WTC11 (cell line): ENCODE data around the gene AURKAIP1. TPM values are rescaled to one million over a fixed set of nuclear protein-coding genes. Genes with fewer than 3 reads are reported as not detected.
A peak's percentile ranks its signal among the peaks of the same experiment; 100 is the strongest.

ENCODE experiments used
- ATAC-seq: fragments of 200-7000 bp; cut with Tn5 transposase; 2 replicates; pipeline ENCODE4 v1.10.0; 2021; ENCODE audit warnings: mild to moderate bottlenecking, moderate library complexity
- CTCF ChIA-PET: fragments of 300-600 bp; sonication (Branson Sonifier 250); formaldehyde crosslinking; loops from one replicate; lab custom pipeline; 2021; ENCODE audit warnings: antibody characterized with exemption; lab: Charles Lee
- POLR2A ChIA-PET: fragments of 350-600 bp; sonication (Branson Sonifier 250); formaldehyde crosslinking; loops from one replicate; lab custom pipeline; 2021; ENCODE audit warnings: antibody characterized with exemption; lab: Charles Lee
- DNase-seq: peaks from one replicate; pipeline ENCODE4 v3.0.0; 2021; ENCODE audit warnings: low spot score
- H3K27ac Mint-ChIP-seq: 2 replicates; pipeline ENCODE4 v1.8.0; 2021; ENCODE audit warnings: mixed read lengths
- H3K27me3 Mint-ChIP-seq: 2 replicates; pipeline ENCODE4 v1.8.0; 2021; ENCODE audit warnings: low read depth, mild to moderate bottlenecking, moderate library complexity, mixed read lengths
- H3K36me3 Mint-ChIP-seq: 2 replicates; pipeline ENCODE4 v1.8.0; 2021; ENCODE audit warnings: mixed read lengths
- H3K4me1 Mint-ChIP-seq: 2 replicates; pipeline ENCODE4 v1.8.0; 2022; ENCODE audit warnings: mixed read lengths
- H3K4me3 Mint-ChIP-seq: 2 replicates; pipeline ENCODE4 v1.8.0; 2021; ENCODE audit warnings: mild to moderate bottlenecking, moderate library complexity, mixed read lengths
- H3K9me3 Mint-ChIP-seq: 2 replicates; pipeline ENCODE4 v1.8.0; 2021; ENCODE audit warnings: mixed read lengths
- ETV6 ChIP-seq: sonication (generic); formaldehyde crosslinking; IDR thresholded peaks from 2 replicates; pipeline ENCODE4 v1.8.1; 2022; ENCODE audit warnings: mild to moderate bottlenecking, missing genetic modification reagents
- FOXK1 ChIP-seq: sonication (generic); formaldehyde crosslinking; IDR thresholded peaks from 2 replicates; pipeline ENCODE4 v1.8.0; 2022; ENCODE audit warnings: mild to moderate bottlenecking, moderate library complexity, missing genetic modification reagents
- FOXP1 ChIP-seq: sonication (generic); formaldehyde crosslinking; IDR thresholded peaks from 2 replicates; pipeline ENCODE4 v1.8.0; 2022; ENCODE audit warnings: missing genetic modification reagents, mild to moderate bottlenecking, moderate library complexity, borderline replicate concordance
- MYBL2 ChIP-seq: sonication (generic); formaldehyde crosslinking; IDR thresholded peaks from 2 replicates; pipeline ENCODE4 v1.8.1; 2023; ENCODE audit warnings: mild to moderate bottlenecking, moderate library complexity, missing genetic modification reagents
- TEAD1 ChIP-seq: sonication (generic); formaldehyde crosslinking; IDR thresholded peaks from 2 replicates; pipeline ENCODE4 v1.8.0; 2022; ENCODE audit warnings: mild to moderate bottlenecking, missing genetic modification reagents
- ZNF121 ChIP-seq: sonication (generic); formaldehyde crosslinking; IDR thresholded peaks from 2 replicates; pipeline ENCODE4 v1.8.0; 2023; ENCODE audit warnings: missing genetic modification reagents
- ZNF423 ChIP-seq: fragments of 250-450 bp; sonication (Bioruptor Pico); IDR thresholded peaks from 2 replicates; pipeline ENCODE4 v2.1.2; 2022; ENCODE audit warnings: mild to moderate bottlenecking, moderate library complexity
- total RNA-seq: library from RNA; stranded (reverse); gene quantifications from 3 replicates; pipeline ENCODE4 v1.2.3, GENCODE V29; 2021
- TF ChIP-seq, protein P1 (sequence below): sonication (generic); formaldehyde crosslinking; IDR thresholded peaks from 2 replicates; pipeline ENCODE4 v1.8.0; 2023; ENCODE audit warnings: missing genetic modification reagents, mild to moderate bottlenecking, borderline replicate concordance
- TF ChIP-seq, protein P2 (sequence below): sonication (generic); formaldehyde crosslinking; IDR thresholded peaks from 2 replicates; pipeline ENCODE4 v1.8.0; 2022; ENCODE audit warnings: mild to moderate bottlenecking, missing genetic modification reagents
- TF ChIP-seq, protein P3 (sequence below): sonication (generic); formaldehyde crosslinking; IDR thresholded peaks from 2 replicates; pipeline ENCODE4 v1.8.1; 2022; ENCODE audit warnings: mild to moderate bottlenecking, missing genetic modification reagents, moderate library complexity, borderline replicate concordance
- TF ChIP-seq, protein P4 (sequence below): sonication (generic); formaldehyde crosslinking; IDR thresholded peaks from 2 replicates; pipeline ENCODE4 v1.8.0; 2023; ENCODE audit warnings: mild to moderate bottlenecking, missing genetic modification reagents
- TF ChIP-seq, protein P5 (sequence below): sonication (generic); formaldehyde crosslinking; IDR thresholded peaks from 2 replicates; pipeline ENCODE4 v1.8.1; 2022; ENCODE audit warnings: low read depth, mild to moderate bottlenecking, moderate library complexity, missing genetic modification reagents, borderline replicate concordance
- TF ChIP-seq, protein P6 (sequence below): sonication (generic); formaldehyde crosslinking; IDR thresholded peaks from 2 replicates; pipeline ENCODE4 v1.8.0; 2022; ENCODE audit warnings: mild to moderate bottlenecking, missing genetic modification reagents
- TF ChIP-seq, protein P7 (sequence below): sonication (generic); formaldehyde crosslinking; conservative IDR thresholded peaks from 2 replicates; pipeline ENCODE4 v1.8.1; 2023; ENCODE audit warnings: mild to moderate bottlenecking, low read depth, missing genetic modification reagents, moderate library complexity
- TF ChIP-seq, protein P8 (sequence below): sonication (generic); formaldehyde crosslinking; IDR thresholded peaks from 2 replicates; pipeline ENCODE4 v1.8.0; 2022; ENCODE audit warnings: mild to moderate bottlenecking, missing genetic modification reagents

AURKAIP1 gene
- total RNA-seq, 1 experiment from 2014 or later: 268 TPM

DNA sequence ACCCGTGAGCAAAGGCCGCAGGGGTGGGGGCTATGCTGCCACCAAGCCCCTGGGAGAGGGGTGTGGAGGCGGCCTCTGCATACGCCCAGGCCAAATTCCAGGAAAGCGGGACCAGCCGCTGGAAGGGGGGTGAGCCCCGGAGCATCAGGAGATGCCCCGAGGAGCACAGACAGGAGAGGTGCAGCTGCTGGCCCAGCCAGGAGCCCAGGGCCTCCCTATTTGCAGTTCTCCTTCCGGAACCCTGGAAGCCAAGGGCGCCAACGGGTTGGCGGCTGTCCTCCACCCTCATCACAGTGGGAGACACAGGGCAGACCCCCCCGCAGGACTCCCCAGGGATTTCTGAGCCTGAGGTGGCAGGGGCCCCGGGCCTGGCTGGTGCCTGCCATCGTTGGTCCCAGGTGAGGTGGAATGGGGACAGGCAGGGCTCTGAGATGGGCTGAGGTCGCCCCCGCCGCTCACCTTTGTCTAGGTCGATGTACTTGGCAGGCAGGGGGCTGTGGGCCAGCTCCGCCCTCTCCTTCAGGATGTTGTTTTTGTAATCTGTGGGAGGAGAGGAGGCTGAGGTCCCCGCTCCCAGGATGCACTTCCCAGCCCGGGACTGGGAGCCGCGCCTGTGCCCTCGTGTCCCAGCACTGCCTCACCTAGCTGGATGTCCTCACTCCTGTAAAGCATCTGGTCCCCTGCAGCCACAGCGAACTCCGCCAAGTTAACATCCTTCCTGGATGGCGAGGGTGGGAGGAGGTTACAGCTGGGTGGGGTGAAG is 21.4 kb downstream of the AURKAIP1 start:
- POLR2A ChIA-PET: interaction anchor here (0.6 to 1.1 kb wide), 2 partner anchors 18 to 39 kb away, joined by 3 to 4 read pairs; no protein-coding TSS in a partner anchor
- DNase-seq (peak; percentile 68), ATAC-seq (peak; percentile 62)
- H3K27me3 Mint-ChIP-seq: peaks cover 17% of the 10 kb centered on the region
- peaks cover 25% of the 10 kb centered on the region for H3K4me1 Mint-ChIP-seq
- no peaks in the 10 kb centered on the region for H3K36me3 Mint-ChIP-seq
- H3K27ac Mint-ChIP-seq: no peak overlapping the region
- H3K4me3 Mint-ChIP-seq: peak overlapping the region; percentile 73
- no peaks in the 10 kb centered on the region for H3K9me3 Mint-ChIP-seq
- CTCF ChIA-PET: interaction anchor here (1.0 to 1.5 kb wide), 7 partner anchors 8 to 62 kb away, joined by 3 to 4 read pairs (median 3); partner anchors contain the start of gene AURKAIP1
- TF ChIP-seq, protein P1, sequence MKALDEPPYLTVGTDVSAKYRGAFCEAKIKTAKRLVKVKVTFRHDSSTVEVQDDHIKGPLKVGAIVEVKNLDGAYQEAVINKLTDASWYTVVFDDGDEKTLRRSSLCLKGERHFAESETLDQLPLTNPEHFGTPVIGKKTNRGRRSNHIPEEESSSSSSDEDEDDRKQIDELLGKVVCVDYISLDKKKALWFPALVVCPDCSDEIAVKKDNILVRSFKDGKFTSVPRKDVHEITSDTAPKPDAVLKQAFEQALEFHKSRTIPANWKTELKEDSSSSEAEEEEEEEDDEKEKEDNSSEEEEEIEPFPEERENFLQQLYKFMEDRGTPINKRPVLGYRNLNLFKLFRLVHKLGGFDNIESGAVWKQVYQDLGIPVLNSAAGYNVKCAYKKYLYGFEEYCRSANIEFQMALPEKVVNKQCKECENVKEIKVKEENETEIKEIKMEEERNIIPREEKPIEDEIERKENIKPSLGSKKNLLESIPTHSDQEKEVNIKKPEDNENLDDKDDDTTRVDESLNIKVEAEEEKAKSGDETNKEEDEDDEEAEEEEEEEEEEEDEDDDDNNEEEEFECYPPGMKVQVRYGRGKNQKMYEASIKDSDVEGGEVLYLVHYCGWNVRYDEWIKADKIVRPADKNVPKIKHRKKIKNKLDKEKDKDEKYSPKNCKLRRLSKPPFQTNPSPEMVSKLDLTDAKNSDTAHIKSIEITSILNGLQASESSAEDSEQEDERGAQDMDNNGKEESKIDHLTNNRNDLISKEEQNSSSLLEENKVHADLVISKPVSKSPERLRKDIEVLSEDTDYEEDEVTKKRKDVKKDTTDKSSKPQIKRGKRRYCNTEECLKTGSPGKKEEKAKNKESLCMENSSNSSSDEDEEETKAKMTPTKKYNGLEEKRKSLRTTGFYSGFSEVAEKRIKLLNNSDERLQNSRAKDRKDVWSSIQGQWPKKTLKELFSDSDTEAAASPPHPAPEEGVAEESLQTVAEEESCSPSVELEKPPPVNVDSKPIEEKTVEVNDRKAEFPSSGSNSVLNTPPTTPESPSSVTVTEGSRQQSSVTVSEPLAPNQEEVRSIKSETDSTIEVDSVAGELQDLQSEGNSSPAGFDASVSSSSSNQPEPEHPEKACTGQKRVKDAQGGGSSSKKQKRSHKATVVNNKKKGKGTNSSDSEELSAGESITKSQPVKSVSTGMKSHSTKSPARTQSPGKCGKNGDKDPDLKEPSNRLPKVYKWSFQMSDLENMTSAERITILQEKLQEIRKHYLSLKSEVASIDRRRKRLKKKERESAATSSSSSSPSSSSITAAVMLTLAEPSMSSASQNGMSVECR (CRISPR knock-in tag): 0 out of 2 replicates have a peak, but pooled peaks have one; percentile 47
- 0 out of 2 replicates have a peak, but pooled peaks have one; percentile 11 for TF ChIP-seq MYBL2 (CRISPR knock-in tag)
- TF ChIP-seq, protein P2, sequence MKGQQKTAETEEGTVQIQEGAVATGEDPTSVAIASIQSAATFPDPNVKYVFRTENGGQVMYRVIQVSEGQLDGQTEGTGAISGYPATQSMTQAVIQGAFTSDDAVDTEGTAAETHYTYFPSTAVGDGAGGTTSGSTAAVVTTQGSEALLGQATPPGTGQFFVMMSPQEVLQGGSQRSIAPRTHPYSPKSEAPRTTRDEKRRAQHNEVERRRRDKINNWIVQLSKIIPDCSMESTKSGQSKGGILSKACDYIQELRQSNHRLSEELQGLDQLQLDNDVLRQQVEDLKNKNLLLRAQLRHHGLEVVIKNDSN (CRISPR knock-in tag): 0 out of 2 replicates have a peak, but pooled peaks have one; percentile 28
- TF ChIP-seq ZNF423 (CRISPR knock-in tag): peak; percentile 67
- TF ChIP-seq, protein P3, sequence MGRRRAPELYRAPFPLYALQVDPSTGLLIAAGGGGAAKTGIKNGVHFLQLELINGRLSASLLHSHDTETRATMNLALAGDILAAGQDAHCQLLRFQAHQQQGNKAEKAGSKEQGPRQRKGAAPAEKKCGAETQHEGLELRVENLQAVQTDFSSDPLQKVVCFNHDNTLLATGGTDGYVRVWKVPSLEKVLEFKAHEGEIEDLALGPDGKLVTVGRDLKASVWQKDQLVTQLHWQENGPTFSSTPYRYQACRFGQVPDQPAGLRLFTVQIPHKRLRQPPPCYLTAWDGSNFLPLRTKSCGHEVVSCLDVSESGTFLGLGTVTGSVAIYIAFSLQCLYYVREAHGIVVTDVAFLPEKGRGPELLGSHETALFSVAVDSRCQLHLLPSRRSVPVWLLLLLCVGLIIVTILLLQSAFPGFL: no peak
- TF ChIP-seq, protein P4, sequence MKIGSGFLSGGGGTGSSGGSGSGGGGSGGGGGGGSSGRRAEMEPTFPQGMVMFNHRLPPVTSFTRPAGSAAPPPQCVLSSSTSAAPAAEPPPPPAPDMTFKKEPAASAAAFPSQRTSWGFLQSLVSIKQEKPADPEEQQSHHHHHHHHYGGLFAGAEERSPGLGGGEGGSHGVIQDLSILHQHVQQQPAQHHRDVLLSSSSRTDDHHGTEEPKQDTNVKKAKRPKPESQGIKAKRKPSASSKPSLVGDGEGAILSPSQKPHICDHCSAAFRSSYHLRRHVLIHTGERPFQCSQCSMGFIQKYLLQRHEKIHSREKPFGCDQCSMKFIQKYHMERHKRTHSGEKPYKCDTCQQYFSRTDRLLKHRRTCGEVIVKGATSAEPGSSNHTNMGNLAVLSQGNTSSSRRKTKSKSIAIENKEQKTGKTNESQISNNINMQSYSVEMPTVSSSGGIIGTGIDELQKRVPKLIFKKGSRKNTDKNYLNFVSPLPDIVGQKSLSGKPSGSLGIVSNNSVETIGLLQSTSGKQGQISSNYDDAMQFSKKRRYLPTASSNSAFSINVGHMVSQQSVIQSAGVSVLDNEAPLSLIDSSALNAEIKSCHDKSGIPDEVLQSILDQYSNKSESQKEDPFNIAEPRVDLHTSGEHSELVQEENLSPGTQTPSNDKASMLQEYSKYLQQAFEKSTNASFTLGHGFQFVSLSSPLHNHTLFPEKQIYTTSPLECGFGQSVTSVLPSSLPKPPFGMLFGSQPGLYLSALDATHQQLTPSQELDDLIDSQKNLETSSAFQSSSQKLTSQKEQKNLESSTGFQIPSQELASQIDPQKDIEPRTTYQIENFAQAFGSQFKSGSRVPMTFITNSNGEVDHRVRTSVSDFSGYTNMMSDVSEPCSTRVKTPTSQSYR: 0 out of 2 replicates have a peak, but pooled peaks have one; percentile 33
- TF ChIP-seq, protein P5, sequence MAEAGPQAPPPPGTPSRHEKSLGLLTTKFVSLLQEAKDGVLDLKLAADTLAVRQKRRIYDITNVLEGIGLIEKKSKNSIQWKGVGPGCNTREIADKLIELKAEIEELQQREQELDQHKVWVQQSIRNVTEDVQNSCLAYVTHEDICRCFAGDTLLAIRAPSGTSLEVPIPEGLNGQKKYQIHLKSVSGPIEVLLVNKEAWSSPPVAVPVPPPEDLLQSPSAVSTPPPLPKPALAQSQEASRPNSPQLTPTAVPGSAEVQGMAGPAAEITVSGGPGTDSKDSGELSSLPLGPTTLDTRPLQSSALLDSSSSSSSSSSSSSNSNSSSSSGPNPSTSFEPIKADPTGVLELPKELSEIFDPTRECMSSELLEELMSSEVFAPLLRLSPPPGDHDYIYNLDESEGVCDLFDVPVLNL (CRISPR knock-in tag): 0 out of 2 replicates have a peak, but pooled peaks have one; percentile 22
- TF ChIP-seq, protein P6, sequence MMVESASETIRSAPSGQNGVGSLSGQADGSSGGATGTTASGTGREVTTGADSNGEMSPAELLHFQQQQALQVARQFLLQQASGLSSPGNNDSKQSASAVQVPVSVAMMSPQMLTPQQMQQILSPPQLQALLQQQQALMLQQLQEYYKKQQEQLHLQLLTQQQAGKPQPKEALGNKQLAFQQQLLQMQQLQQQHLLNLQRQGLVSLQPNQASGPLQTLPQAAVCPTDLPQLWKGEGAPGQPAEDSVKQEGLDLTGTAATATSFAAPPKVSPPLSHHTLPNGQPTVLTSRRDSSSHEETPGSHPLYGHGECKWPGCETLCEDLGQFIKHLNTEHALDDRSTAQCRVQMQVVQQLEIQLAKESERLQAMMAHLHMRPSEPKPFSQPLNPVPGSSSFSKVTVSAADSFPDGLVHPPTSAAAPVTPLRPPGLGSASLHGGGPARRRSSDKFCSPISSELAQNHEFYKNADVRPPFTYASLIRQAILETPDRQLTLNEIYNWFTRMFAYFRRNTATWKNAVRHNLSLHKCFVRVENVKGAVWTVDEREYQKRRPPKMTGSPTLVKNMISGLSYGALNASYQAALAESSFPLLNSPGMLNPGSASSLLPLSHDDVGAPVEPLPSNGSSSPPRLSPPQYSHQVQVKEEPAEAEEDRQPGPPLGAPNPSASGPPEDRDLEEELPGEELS (CRISPR knock-in tag): peak; percentile 34; the same call in 1 of the 2 replicates
- TF ChIP-seq ZNF121 (CRISPR knock-in tag): 0 out of 2 replicates have a peak, but pooled peaks have one; percentile 16
- TF ChIP-seq, protein P7, sequence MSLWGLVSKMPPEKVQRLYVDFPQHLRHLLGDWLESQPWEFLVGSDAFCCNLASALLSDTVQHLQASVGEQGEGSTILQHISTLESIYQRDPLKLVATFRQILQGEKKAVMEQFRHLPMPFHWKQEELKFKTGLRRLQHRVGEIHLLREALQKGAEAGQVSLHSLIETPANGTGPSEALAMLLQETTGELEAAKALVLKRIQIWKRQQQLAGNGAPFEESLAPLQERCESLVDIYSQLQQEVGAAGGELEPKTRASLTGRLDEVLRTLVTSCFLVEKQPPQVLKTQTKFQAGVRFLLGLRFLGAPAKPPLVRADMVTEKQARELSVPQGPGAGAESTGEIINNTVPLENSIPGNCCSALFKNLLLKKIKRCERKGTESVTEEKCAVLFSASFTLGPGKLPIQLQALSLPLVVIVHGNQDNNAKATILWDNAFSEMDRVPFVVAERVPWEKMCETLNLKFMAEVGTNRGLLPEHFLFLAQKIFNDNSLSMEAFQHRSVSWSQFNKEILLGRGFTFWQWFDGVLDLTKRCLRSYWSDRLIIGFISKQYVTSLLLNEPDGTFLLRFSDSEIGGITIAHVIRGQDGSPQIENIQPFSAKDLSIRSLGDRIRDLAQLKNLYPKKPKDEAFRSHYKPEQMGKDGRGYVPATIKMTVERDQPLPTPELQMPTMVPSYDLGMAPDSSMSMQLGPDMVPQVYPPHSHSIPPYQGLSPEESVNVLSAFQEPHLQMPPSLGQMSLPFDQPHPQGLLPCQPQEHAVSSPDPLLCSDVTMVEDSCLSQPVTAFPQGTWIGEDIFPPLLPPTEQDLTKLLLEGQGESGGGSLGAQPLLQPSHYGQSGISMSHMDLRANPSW (CRISPR knock-in tag): no peak
- TF ChIP-seq TEAD1: peak; percentile 73; the same call in 1 of the 2 replicates
- peak; percentile 61; the same call in 1 of the 2 replicates for TF ChIP-seq ETV6 (CRISPR knock-in tag)
- TF ChIP-seq, protein P8, sequence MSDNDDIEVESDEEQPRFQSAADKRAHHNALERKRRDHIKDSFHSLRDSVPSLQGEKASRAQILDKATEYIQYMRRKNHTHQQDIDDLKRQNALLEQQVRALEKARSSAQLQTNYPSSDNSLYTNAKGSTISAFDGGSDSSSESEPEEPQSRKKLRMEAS (CRISPR knock-in tag): peak; percentile 67; the same call in 1 of the 2 replicates
- 0 out of 2 replicates have a peak, but pooled peaks have one; percentile 53 for TF ChIP-seq FOXP1 (CRISPR knock-in tag)
- TF ChIP-seq FOXK1 (CRISPR knock-in tag): peak; percentile 65
